GM21786 (cell line): ENCODE measurements around the gene MTF2.
A peak's percentile ranks its signal among the peaks of the same experiment; 100 is the strongest.

Experiments used
- ATAC-seq: cut with Tn5 transposase; IDR thresholded peaks from one replicate; pipeline ENCODE4 v1.9.1; 2021; ENCODE audit not compliant: unreplicated experiment

MTF2 gene

GRCh38 chr1:93180723-93181613 lies 101.9 kb downstream of the MTF2 start, which contains the start of gene CCDC18:
CCDC18 (plus strand) TSS chr1:93180724; CDS start chr1:93183362, 2,638 bp downstream.
- peak; percentile 6 for ATAC-seq

- ATAC-seq = no peak
Observed at GRCh38 chr1:93186667-93187066, 107.6 kb downstream of the MTF2 start.
